Endodermal cell (in vitro differentiated cells): Measurements from ENCODE around the gene RPS5. TPM values are rescaled to one million over a fixed set of nuclear protein-coding genes. Genes with fewer than 3 reads are reported as not detected.

Source experiments
- DNase-seq: peaks from one replicate; pipeline ENCODE4 v3.0.0-alpha.2; 2017
- H3K27ac ChIP-seq: 2 replicates; pipeline ENCODE4 v1.5.1; 2013; ENCODE audit warnings: mild to moderate bottlenecking, low read depth, low read length, moderate library complexity
- H3K27me3 ChIP-seq: 2 replicates; pipeline ENCODE4 v1.6.1; 2013; ENCODE audit warnings: mild to moderate bottlenecking, low read length, moderate library complexity; ENCODE audit not compliant: insufficient read depth, control insufficient read depth, poor library complexity, severe bottlenecking
- H3K36me3 ChIP-seq: 2 replicates; pipeline ENCODE4 v1.7.0; 2013; ENCODE audit warnings: mild to moderate bottlenecking, low read length, moderate library complexity; ENCODE audit not compliant: control insufficient read depth, insufficient read depth
- H3K4me1 ChIP-seq: one replicate; pipeline ENCODE4 v1.7.0; 2013; ENCODE audit warnings: low read length; ENCODE audit not compliant: control insufficient read depth, insufficient read depth
- H3K4me3 ChIP-seq: 2 replicates; pipeline ENCODE4 v1.5.1; 2013; ENCODE audit warnings: mild to moderate bottlenecking, low read length, moderate library complexity
- H3K9ac ChIP-seq: 2 replicates; pipeline ENCODE4 v1.6.1; 2013; ENCODE audit warnings: mild to moderate bottlenecking, low read length, moderate library complexity; ENCODE audit not compliant: poor library complexity, severe bottlenecking; ENCODE audit errors: extremely low read depth
- H3K9me3 ChIP-seq: 2 replicates; pipeline ENCODE4 v1.6.1; 2013; ENCODE audit warnings: mild to moderate bottlenecking, low read length, moderate library complexity; ENCODE audit not compliant: control insufficient read depth
- H3K27ac Mint-ChIP-seq: 2 replicates; pipeline ENCODE4 v1.8.0; 2020; ENCODE audit warnings: mixed read lengths
- H3K27me3 Mint-ChIP-seq: 2 replicates; pipeline ENCODE4 v1.8.0; 2021; ENCODE audit warnings: mild to moderate bottlenecking, mixed read lengths; ENCODE audit not compliant: insufficient read depth
- H3K36me3 Mint-ChIP-seq: 2 replicates; pipeline ENCODE4 v1.8.0; 2020; ENCODE audit warnings: low read depth, mixed read lengths
- H3K4me1 Mint-ChIP-seq: 2 replicates; pipeline ENCODE4 v1.8.0; 2020; ENCODE audit warnings: mixed read lengths
- H3K4me3 Mint-ChIP-seq: 2 replicates; pipeline ENCODE4 v1.8.0; 2020; ENCODE audit warnings: mild to moderate bottlenecking, moderate library complexity, mixed read lengths
- H3K9me3 Mint-ChIP-seq: 2 replicates; pipeline ENCODE4 v1.8.0; 2020; ENCODE audit warnings: mild to moderate bottlenecking, mixed read lengths
- WGBS, 2 experiments: methylation state at CpG; one replicate each; pipeline versions ENCODE4 v1.1.5 to v1.1.7; 2013; ENCODE audit warnings: missing lambda C conversion rate in 2 of 2, mixed read lengths in 1 of 2; ENCODE audit not compliant: insufficient coverage in 1 of 2, insufficient read length in 1 of 2; 5-methylcytosine and 5-hydroxymethylcytosine counted together
- total RNA-seq, 2 donors: library from RNA; stranded (reverse); fragmentation: NEBNext Ultra II Directional in 1 of 2; extraction: Animal tissue kit (Norgen Biotek cat#: 25700) in 1 of 2; gene quantifications; 2 replicates in 1 of 2; 3 replicates in 1 of 2; pipeline ENCODE4 v1.2.1, GENCODE V29; 2021
- TF ChIP-seq, protein P1 (sequence below): fragments of 200-600 bp; sonication (generic); conservative IDR thresholded peaks from 2 replicates; pipeline ENCODE4 v1.5.0; 2021; ENCODE audit warnings: antibody characterized with exemption, mild to moderate bottlenecking

Gene RPS5
- total RNA-seq, 2 donors from 2014 or later = 896 to 1,039 TPM

DNA sequence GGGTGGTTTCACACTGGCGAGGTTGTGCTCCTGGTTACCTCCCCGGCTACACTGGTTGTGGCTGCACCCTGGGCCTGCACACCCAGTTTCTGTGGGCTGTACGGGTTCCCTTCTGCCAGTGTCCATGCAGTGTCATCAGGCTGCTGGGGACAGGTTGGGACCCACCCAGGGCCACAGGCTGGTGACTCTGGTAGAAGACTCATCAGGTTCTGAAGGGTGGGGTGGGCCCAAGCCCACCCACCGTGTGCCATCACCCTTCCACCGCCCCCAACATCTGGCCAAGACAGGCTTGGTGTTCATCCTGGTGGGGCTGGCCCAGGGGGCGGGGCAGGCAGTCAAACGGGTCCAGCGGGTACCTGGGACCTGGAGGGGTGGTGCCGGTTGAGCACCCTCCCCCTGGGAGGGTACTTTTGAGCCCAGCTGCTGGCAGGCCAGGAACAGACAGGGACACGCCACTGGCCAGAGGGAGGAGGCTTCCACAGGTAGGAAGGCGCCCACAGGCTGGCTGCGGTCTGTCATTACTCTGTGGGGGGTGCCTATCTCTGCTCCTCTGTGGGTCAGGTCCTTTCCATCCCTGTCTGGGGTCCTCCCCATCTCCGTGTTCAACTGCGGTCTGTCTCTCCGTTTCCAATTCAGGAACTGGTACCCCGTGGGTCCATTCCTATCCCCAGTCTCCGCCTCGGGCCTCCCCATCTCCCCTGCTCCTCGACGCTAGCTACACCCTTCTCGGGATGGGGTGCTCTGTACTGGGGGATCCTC lies 8.3 kb downstream of the RPS5 start, which contains the start of gene RNF225:
TSS of gene RNF225 (plus strand) at position 437 of the 759 bp plus-strand sequence. CDS start 434 bp downstream, outside the sequence.
- Histone ChIP-seq H3K9ac (no peak within 1 kb of the TSS), H3K36me3 (peaks cover 46% of the 10 kb centered on the region), H3K27ac (no peak within 1 kb of the TSS), H3K9me3 (no peaks in the 10 kb centered on the region), H3K4me1 (peaks cover 6% of the 10 kb centered on the region), H3K4me3 (no peak within 1 kb of the TSS), H3K27me3 (no peaks in the 10 kb centered on the region)
- Mint-ChIP-seq H3K4me3 (peak within 1 kb of the TSS; percentile 40), H3K36me3 (peaks cover 36% of the 10 kb centered on the region), H3K9me3 (no peaks in the 10 kb centered on the region), H3K27me3 (peaks cover 52% of the 10 kb centered on the region), H3K27ac (no peak within 1 kb of the TSS), H3K4me1 (peaks cover 8% of the 10 kb centered on the region)
- 70% methylated on average over 18 to 21 of the region's 21 CpGs for WGBS, 2 experiments
- DNase-seq = peak; percentile 87
- TF ChIP-seq, protein P1, sequence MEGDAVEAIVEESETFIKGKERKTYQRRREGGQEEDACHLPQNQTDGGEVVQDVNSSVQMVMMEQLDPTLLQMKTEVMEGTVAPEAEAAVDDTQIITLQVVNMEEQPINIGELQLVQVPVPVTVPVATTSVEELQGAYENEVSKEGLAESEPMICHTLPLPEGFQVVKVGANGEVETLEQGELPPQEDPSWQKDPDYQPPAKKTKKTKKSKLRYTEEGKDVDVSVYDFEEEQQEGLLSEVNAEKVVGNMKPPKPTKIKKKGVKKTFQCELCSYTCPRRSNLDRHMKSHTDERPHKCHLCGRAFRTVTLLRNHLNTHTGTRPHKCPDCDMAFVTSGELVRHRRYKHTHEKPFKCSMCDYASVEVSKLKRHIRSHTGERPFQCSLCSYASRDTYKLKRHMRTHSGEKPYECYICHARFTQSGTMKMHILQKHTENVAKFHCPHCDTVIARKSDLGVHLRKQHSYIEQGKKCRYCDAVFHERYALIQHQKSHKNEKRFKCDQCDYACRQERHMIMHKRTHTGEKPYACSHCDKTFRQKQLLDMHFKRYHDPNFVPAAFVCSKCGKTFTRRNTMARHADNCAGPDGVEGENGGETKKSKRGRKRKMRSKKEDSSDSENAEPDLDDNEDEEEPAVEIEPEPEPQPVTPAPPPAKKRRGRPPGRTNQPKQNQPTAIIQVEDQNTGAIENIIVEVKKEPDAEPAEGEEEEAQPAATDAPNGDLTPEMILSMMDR = no peak

DNA sequence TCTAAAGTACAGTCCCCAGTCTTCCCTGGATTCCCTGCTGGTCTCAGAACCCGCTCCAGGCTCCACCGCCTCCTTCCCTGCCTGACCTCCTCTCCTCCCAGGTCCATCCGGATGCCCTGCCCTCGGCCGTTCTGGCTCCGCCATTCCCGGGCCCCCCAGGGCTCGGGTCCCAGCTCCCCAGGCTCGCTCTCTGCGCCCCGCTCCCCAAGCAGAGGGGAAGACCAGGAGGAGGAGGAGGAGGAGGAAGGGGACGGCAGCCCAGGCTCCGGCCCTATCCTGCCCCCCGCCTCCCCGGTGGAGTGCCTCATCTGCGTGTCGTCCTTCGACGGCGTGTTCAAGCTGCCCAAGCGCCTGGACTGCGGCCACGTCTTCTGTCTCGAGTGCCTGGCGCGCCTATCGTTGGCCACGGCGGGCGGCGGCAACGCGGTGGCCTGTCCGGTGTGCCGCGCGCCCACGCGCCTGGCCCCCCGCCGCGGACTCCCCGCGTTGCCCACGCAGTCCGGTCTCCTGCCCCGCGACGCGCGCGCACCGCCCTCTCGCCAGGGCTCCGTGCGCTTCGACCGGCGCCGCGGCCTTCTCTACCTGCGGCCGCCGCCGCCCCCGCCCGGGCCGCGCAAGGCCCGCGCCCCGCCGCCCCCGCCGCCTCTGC lies 9.0 kb downstream of the RPS5 start:
- TF ChIP-seq, protein P1 = no peak
- H3K27ac Mint-ChIP-seq = no peak overlapping the region
- no peaks in the 10 kb centered on the region for H3K9me3 Mint-ChIP-seq
- H3K27me3 Mint-ChIP-seq = peaks cover 57% of the 10 kb centered on the region
- H3K4me1 Mint-ChIP-seq = peaks cover 10% of the 10 kb centered on the region
- peak overlapping the region; percentile 40 for H3K4me3 Mint-ChIP-seq
- peaks cover 6% of the 10 kb centered on the region for H3K4me1 ChIP-seq
- no peaks in the 10 kb centered on the region for H3K9me3 ChIP-seq
- H3K36me3 Mint-ChIP-seq = peaks cover 29% of the 10 kb centered on the region
- H3K4me3 ChIP-seq = no peak overlapping the region
- no peak overlapping the region for H3K27ac ChIP-seq
- peak; percentile 78 for DNase-seq
- H3K9ac ChIP-seq = no peak overlapping the region
- no peaks in the 10 kb centered on the region for H3K27me3 ChIP-seq
- peaks cover 39% of the 10 kb centered on the region for H3K36me3 ChIP-seq
- 57 to 73% methylated on average over 36 to 75 of the region's 75 CpGs for WGBS, 2 experiments

DNA sequence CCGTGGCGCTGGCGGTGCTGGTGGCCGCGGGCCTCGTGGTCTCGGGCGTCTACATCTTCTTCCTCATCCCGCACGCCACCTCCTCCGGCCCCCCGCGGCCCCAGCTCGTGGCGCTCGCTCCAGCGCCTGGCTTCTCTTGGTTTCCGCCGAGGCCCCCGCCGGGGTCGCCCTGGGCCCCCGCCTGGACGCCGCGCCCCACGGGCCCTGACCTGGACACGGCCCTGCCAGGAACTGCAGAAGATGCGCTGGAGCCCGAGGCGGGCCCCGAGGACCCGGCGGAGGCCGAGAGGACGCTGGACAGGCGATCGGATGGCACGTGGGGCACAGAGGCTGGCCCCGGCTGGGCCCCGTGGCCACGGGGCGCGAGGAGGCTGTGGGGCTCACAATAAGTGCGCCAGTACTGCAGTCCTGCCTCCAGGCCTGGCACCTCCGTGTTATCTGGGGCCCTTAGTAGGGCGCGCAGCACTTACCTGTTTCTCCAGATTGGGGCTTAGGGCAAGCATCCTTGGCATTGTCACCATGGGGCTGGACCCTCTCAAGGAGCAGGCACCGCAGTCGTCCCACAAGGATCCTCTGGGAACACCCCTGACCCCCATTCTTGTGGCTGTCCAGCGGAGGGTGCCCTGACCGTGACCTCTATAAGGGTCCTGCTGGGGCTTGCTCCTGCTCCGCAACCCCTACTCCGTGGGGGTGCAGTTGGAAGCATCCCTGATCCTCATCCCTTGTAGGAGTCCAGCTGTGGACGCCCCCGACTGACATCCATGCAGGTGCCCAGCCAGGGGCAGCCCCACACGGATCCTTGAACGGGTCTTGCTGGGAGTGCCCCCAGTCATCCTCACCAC lies 9.8 kb downstream of the RPS5 start:
- H3K4me3 Mint-ChIP-seq = no peak overlapping the region
- DNase-seq = peak; percentile 65
- H3K36me3 ChIP-seq = peaks cover 31% of the 10 kb centered on the region
- H3K36me3 Mint-ChIP-seq = peaks cover 26% of the 10 kb centered on the region
- WGBS, 2 experiments = 90 to 91% methylated on average over 29 to 58 of the region's 58 CpGs
- H3K9me3 Mint-ChIP-seq = no peaks in the 10 kb centered on the region
- no peaks in the 10 kb centered on the region for H3K27me3 ChIP-seq
- peaks cover 57% of the 10 kb centered on the region for H3K27me3 Mint-ChIP-seq
- H3K27ac ChIP-seq = no peak overlapping the region
- no peak overlapping the region for H3K4me3 ChIP-seq
- TF ChIP-seq, protein P1 = no peak
- no peak overlapping the region for H3K9ac ChIP-seq
- H3K4me1 Mint-ChIP-seq = peaks cover 10% of the 10 kb centered on the region
- no peaks in the 10 kb centered on the region for H3K9me3 ChIP-seq
- H3K4me1 ChIP-seq = peaks cover 6% of the 10 kb centered on the region
- no peak overlapping the region for H3K27ac Mint-ChIP-seq
